K562 (cell line): ENCODE data around the gene LY6G6C. TPM values are rescaled to one million over a fixed set of nuclear protein-coding genes. Genes with fewer than 3 reads are reported as not detected.

ENCODE experiments used
- CCAR2 ChIP-seq: fragments of 200-400 bp; formaldehyde crosslinking; IDR thresholded peaks from 2 replicates; pipeline ENCODE4 v1.6.1; 2017; ENCODE audit warnings: mild to moderate bottlenecking, low read depth, low read length
- ELF4 ChIP-seq: fragments of 450-650 bp; formaldehyde crosslinking; IDR thresholded peaks from 2 replicates; pipeline ENCODE4 v1.4.0; 2022; ENCODE audit warnings: missing genetic modification characterization
- KLF13 ChIP-seq: fragments of 450-650 bp; IDR thresholded peaks from 2 replicates; pipeline ENCODE4 v1.6.1; 2016; ENCODE audit warnings: missing genetic modification characterization, low read depth, mild to moderate bottlenecking, missing compliant biosample characterization, moderate library complexity, borderline replicate concordance
- NCOA2 ChIP-seq, 2 experiments: fragments of 450-650 bp; IDR thresholded peaks; 2 replicates each; pipeline ENCODE4 v1.6.1; 2018; ENCODE audit warnings: mild to moderate bottlenecking in 2 of 2, moderate library complexity in 1 of 2; ENCODE audit not compliant: partially characterized antibody in 2 of 2
- POLR2AphosphoS5 ChIP-seq: IDR thresholded peaks from 2 replicates; pipeline ENCODE4 v1.6.1; 2011; ENCODE audit warnings: mild to moderate bottlenecking, low read depth, low read length, moderate library complexity; ENCODE audit not compliant: control insufficient read depth, insufficient read depth
- SUPT5H ChIP-seq: fragments of 450-650 bp; IDR thresholded peaks from 2 replicates; pipeline ENCODE4 v1.6.1; 2016
- TARDBP ChIP-seq: fragments of 450-650 bp; IDR thresholded peaks from 2 replicates; pipeline ENCODE4 v1.6.1; 2016
- ZC3H11A ChIP-seq: IDR thresholded peaks from 2 replicates; pipeline ENCODE4 v1.6.1; 2012; ENCODE audit warnings: low read depth, low read length, improper control_type of control experiment
- polyA plus RNA-seq, 8 experiments: library from polyadenylated mRNA; depleted of rRNA in 4 of 8; stranded (reverse) in 5 of 8; unstranded in 3 of 8; fragments of >200 nt; fragmentation: Nextera tagmentation in 2 of 8; fragmentation: Illumina TruSeq in 1 of 8; extraction: Ambion mirVana in 2 of 8; extraction: Trizol in 1 of 8; gene quantifications; 2 replicates each; pipeline versions ENCODE4 v1.2.1 to v1.2.3, GENCODE V29; 2011 to 2014; ENCODE audit warnings: inconsistent platforms in 1 of 8, missing spikeins in 1 of 8
- total RNA-seq, 7 experiments: library from RNA; depleted of rRNA in 6 of 7; stranded (reverse); fragments of >200 nt in 6 of 7; fragmentation: Illumina TruSeq in 2 of 7; extraction: Trizol in 2 of 7; gene quantifications; 2 replicates each; pipeline versions ENCODE4 v1.2.1 to v1.2.3, GENCODE V29; 2011 to 2021; ENCODE audit warnings: low replicate concordance in 1 of 7
- TF ChIP-seq, protein P1 (sequence below): sonication (generic); formaldehyde crosslinking; IDR thresholded peaks from 2 replicates; pipeline ENCODE4 v1.8.1; 2023; ENCODE audit warnings: mild to moderate bottlenecking, missing genetic modification reagents, moderate library complexity
- TF ChIP-seq, protein P2 (sequence below): sonication (generic); formaldehyde crosslinking; IDR thresholded peaks from 2 replicates; pipeline ENCODE4 v1.8.1; 2023; ENCODE audit warnings: mild to moderate bottlenecking, missing genetic modification reagents
- TF ChIP-seq, protein P3 (sequence below): sonication (generic); formaldehyde crosslinking; IDR thresholded peaks from 2 replicates; pipeline ENCODE4 v1.4.0; 2020; ENCODE audit warnings: mild to moderate bottlenecking, missing genetic modification reagents
- TF ChIP-seq, protein P4 (sequence below), 2 experiments: IDR thresholded peaks in 1 of 2; conservative IDR thresholded peaks in 1 of 2; 2 replicates each; pipeline ENCODE4 v1.6.1; 2016; ENCODE audit warnings: low read depth in 2 of 2, mild to moderate bottlenecking in 1 of 2, missing compliant biosample characterization in 1 of 2, missing genetic modification characterization in 1 of 2, moderate library complexity in 1 of 2

Gene LY6G6C
- total and polyA plus RNA-seq, 9 of the 15 experiments (the other 6 are each of a cell fraction or from before 2014, with no cell fraction given), result 0.06 to 0.20 TPM; not detected in 7

DNA sequence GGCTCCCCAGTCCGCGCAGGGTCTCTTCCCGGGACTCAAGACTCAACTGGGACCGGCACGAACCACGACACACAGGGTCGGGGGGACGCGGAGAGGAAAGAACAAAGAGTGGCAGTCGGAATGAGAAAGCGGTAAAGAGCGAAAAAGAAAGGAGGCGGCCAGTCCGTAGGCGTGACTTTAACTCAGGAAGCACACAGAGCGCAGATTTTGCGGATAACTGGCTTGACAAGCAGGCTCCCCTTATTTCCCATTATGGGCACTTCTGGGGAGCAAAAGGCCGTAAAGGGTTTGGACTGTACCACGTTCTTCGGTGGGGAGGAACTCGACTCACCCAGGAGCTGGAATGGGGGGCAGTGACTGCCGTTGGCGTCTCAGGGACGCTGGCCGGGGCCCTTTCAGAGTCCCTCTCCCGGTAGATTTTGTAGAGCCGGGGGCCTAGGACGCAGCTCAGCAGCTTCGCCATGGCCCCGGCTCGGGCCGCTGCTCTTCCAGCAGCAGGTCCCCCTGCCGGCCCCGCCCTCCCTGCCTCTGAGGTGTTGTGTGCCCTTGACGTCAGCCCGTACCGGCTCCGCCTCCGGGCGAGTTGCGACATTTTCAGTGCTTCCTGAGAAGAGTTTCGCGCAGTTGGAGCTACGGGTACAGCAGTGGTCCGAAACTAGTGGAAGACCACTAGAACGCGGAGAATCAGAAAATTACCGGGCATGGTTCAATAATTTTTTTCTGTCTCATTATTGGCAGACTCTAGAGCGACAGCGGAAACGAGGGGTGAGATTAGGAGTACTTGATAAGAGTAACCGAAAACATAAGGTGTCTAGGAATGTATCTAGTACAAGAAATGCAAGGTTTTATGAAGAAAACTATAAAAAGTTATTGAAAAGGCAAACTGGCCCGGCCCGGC, 18.5 kb downstream of the LY6G6C start, which contains the start of gene ABHD16A (continued):
- TF ChIP-seq, protein P1, sequence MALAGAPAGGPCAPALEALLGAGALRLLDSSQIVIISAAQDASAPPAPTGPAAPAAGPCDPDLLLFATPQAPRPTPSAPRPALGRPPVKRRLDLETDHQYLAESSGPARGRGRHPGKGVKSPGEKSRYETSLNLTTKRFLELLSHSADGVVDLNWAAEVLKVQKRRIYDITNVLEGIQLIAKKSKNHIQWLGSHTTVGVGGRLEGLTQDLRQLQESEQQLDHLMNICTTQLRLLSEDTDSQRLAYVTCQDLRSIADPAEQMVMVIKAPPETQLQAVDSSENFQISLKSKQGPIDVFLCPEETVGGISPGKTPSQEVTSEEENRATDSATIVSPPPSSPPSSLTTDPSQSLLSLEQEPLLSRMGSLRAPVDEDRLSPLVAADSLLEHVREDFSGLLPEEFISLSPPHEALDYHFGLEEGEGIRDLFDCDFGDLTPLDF (CRISPR knock-in tag), result peak; percentile 3; the same call in 1 of the 2 replicates
- TF ChIP-seq POLR2AphosphoS5 (peak; percentile 91), ZC3H11A (peak; percentile 62), TARDBP (peak; percentile 62), KLF13 (tag) (peak; percentile 53; the same call in 1 of the 2 replicates), NCOA2 (IDR thresholded peaks at IDR 0.05; ENCODE audit: partially characterized antibody in 2 of 2) (no peak), ELF4 (CRISPR knock-in tag) (no peak), SUPT5H (peak; percentile 97), CCAR2 (no peak)
- TF ChIP-seq, protein P2, sequence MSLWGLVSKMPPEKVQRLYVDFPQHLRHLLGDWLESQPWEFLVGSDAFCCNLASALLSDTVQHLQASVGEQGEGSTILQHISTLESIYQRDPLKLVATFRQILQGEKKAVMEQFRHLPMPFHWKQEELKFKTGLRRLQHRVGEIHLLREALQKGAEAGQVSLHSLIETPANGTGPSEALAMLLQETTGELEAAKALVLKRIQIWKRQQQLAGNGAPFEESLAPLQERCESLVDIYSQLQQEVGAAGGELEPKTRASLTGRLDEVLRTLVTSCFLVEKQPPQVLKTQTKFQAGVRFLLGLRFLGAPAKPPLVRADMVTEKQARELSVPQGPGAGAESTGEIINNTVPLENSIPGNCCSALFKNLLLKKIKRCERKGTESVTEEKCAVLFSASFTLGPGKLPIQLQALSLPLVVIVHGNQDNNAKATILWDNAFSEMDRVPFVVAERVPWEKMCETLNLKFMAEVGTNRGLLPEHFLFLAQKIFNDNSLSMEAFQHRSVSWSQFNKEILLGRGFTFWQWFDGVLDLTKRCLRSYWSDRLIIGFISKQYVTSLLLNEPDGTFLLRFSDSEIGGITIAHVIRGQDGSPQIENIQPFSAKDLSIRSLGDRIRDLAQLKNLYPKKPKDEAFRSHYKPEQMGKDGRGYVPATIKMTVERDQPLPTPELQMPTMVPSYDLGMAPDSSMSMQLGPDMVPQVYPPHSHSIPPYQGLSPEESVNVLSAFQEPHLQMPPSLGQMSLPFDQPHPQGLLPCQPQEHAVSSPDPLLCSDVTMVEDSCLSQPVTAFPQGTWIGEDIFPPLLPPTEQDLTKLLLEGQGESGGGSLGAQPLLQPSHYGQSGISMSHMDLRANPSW (CRISPR knock-in tag), result no peak; the same call in 1 of the 2 replicates
- TF ChIP-seq, protein P3, sequence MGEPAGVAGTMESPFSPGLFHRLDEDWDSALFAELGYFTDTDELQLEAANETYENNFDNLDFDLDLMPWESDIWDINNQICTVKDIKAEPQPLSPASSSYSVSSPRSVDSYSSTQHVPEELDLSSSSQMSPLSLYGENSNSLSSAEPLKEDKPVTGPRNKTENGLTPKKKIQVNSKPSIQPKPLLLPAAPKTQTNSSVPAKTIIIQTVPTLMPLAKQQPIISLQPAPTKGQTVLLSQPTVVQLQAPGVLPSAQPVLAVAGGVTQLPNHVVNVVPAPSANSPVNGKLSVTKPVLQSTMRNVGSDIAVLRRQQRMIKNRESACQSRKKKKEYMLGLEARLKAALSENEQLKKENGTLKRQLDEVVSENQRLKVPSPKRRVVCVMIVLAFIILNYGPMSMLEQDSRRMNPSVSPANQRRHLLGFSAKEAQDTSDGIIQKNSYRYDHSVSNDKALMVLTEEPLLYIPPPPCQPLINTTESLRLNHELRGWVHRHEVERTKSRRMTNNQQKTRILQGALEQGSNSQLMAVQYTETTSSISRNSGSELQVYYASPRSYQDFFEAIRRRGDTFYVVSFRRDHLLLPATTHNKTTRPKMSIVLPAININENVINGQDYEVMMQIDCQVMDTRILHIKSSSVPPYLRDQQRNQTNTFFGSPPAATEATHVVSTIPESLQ, result peak; percentile 85
- TF ChIP-seq, protein P4, sequence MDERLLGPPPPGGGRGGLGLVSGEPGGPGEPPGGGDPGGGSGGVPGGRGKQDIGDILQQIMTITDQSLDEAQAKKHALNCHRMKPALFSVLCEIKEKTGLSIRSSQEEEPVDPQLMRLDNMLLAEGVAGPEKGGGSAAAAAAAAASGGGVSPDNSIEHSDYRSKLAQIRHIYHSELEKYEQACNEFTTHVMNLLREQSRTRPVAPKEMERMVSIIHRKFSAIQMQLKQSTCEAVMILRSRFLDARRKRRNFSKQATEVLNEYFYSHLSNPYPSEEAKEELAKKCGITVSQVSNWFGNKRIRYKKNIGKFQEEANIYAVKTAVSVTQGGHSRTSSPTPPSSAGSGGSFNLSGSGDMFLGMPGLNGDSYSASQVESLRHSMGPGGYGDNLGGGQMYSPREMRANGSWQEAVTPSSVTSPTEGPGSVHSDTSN (CRISPR knock-in tag; IDR thresholded peaks at IDR 0.05; ENCODE audit: low read depth), result peak; percentile 11; the same call in 1 of the 2 replicates
- TF ChIP-seq, protein P4 (tag; conservative IDR thresholded peaks at IDR 0.05; ENCODE audit: low read depth), result peak; percentile 28; the same call in 1 of the 2 replicates
